ENCODE data around the gene GPD1.

GRCh38 chr12:50072198-50072907 is 31.5 kb upstream of the GPD1 start:
- TF ChIP-seq POLR2A (IDR thresholded peaks at IDR 0.05; ENCODE audit: low read depth) (no peak), CTCF (IDR thresholded peaks at IDR 0.05) (no peak), POLR2AphosphoS5 (IDR thresholded peaks at IDR 0.05) (no peak), EP300 (IDR thresholded peaks at IDR 0.05) (no peak)
